Brain microvascular endothelial cell (primary cell): Measurements from ENCODE around the gene TECPR2.

Experiments used
- DNase-seq: peaks from one replicate; pipeline ENCODE4 v3.0.0-alpha.2; 2020
- H3K27ac ChIP-seq: fragments of 250-450 bp; sonication (Bioruptor Pico); 2 replicates; pipeline ENCODE4 v1.5.1; 2020; ENCODE audit warnings: mild to moderate bottlenecking, moderate library complexity
- H3K27me3 ChIP-seq: fragments of 250-450 bp; sonication (Bioruptor Pico); replicated peaks from 2 replicates; pipeline ENCODE4 v1.5.1; 2020; ENCODE audit warnings: mild to moderate bottlenecking
- H3K36me3 ChIP-seq: fragments of 250-450 bp; sonication (Bioruptor Pico); replicated peaks from 2 replicates; pipeline ENCODE4 v1.5.1; 2020; ENCODE audit warnings: mild to moderate bottlenecking
- H3K4me3 ChIP-seq: 2 replicates; pipeline ENCODE4 v1.5.1; 2011; ENCODE audit warnings: low read depth, mild to moderate bottlenecking, control low read depth, low read length, moderate library complexity
- in situ Hi-C: cut with HindIII; loops from 2 replicates; pipeline ENCODE4 v1.10.0; 2017; ENCODE audit warnings: low sequenced_read_pairs, low pct_ligation_motif_present
- TF ChIP-seq, protein P1 (sequence below): IDR thresholded peaks from 2 replicates; pipeline ENCODE4 v1.5.1; 2011; ENCODE audit warnings: low read depth, mild to moderate bottlenecking, moderate library complexity, low read length, control low read depth, inconsistent platforms; ENCODE audit errors: missing control alignments

The TECPR2 gene

DNA sequence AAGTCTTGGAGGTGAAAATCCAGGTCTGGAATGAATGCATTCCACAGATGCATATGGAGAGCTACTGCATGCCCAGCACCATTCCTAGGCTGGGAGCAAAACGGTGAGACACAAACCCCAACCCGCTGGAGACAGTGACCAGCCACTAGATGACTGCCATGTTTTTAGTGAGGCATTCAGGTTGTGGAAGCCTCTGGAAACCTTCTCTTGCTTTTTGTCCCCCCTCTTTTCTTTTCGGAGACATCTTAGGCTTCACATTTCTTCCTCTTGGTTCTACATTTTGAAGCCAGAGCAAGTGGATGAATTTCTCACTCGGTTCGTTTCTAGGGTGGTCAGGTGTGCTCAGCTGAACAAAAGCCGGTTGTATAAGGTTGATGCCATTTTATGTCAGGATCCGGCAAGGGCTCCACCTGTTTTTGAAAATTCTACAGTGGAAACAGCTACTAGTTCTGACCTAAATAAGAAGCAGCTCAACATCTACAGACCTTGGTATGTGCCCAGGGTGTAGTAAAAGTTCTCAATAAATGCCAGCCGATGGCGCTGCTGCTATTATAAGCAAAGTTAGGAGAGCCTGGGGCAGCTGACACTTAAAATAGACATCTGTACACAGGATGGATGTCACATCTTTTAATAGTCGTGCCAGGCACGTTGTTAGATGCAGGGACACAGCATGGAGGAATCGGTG is 45.0 kb upstream of the TECPR2 start:
- Histone ChIP-seq H3K4me3 (peak overlapping the region; percentile 66), H3K27me3 (no peaks in the 10 kb centered on the region), H3K36me3 (no peaks in the 10 kb centered on the region), H3K27ac (no peak overlapping the region)
- TF ChIP-seq, protein P1, sequence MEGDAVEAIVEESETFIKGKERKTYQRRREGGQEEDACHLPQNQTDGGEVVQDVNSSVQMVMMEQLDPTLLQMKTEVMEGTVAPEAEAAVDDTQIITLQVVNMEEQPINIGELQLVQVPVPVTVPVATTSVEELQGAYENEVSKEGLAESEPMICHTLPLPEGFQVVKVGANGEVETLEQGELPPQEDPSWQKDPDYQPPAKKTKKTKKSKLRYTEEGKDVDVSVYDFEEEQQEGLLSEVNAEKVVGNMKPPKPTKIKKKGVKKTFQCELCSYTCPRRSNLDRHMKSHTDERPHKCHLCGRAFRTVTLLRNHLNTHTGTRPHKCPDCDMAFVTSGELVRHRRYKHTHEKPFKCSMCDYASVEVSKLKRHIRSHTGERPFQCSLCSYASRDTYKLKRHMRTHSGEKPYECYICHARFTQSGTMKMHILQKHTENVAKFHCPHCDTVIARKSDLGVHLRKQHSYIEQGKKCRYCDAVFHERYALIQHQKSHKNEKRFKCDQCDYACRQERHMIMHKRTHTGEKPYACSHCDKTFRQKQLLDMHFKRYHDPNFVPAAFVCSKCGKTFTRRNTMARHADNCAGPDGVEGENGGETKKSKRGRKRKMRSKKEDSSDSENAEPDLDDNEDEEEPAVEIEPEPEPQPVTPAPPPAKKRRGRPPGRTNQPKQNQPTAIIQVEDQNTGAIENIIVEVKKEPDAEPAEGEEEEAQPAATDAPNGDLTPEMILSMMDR, result no peak
- DNase-seq, result no peak
- in situ Hi-C loops, result loop anchor here (10.0 kb wide), 1 partner anchor 83 kb away; no protein-coding TSS in a partner anchor

DNA sequence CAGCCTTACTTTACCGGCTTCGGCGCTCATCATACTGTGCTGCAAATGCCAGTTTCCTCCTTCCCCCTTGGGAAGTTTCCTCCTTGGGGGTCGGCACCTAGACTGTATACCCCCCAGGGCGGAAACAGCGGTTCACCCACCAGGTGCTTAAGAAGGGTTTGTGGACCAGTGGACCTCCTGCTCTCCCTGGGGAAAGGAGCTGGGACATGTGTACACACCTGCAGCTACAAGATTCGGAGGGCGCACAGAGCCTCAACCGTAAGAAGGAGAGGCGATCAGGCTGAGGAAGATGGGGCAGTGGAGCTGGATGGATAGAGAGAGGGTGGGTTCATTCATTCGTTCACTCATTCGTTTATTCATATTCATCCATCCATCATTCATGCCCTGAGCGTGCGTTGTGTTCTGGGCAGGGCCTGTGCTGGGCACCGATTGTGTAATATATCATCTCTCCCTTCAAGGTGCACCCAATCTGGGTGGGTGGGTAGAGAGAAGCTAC is 43.9 kb upstream of the TECPR2 start:
- H3K4me3 ChIP-seq, result peak overlapping the region; percentile 82
- H3K27ac ChIP-seq, result peak overlapping the region; percentile 94
- TF ChIP-seq, protein P1, result no peak
- H3K27me3 ChIP-seq, result no peaks in the 10 kb centered on the region
- in situ Hi-C loops, result loop anchor here (10.0 kb wide), 1 partner anchor 84 kb away; no protein-coding TSS in a partner anchor
- no peak for DNase-seq
- no peaks in the 10 kb centered on the region for H3K36me3 ChIP-seq

DNA sequence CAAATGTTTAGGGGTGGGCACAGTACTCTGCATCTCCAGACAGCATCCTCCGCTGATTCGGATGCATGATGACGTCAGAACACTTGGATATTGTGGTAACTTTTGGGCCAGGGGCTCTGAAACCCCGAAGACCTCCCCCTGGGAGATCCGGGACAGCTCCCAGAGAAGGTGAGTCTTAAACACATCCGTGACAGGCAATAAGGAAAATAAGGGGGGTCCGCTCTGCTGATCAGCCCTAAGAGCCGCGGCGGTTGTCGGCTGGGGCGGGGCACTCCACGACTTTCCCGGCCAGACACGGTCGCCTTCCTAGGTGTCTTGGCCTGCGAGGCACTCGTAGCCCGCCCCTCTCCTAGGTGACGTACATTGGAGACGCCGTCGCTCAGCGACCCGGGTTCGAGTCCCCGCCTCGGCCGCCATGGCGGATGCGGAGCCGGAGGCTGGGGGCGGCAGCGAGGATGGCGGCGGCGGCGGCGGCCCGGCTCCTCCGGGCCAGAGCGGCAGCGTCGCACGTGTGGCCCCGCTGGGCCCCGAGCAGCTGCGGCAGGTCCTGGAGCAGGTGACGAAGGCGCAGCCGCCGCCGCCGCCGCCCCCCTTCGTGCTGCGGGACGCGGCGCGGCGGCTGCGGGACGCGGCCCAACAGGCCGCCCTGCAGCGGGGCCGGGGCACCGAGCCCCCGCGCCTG is 43.2 kb upstream of the TECPR2 start, which contains the start of gene ZNF839:
Gene ZNF839, plus strand, starts transcription at position 396 of the 682 bp plus-strand sequence. Its CDS starts 20 bp downstream, at position 416.
- Histone ChIP-seq H3K27ac (peak within 1 kb of the TSS; percentile 94), H3K27me3 (no peaks in the 10 kb centered on the region), H3K4me3 (peak within 1 kb of the TSS; percentile 82), H3K36me3 (no peaks in the 10 kb centered on the region)
- peak; percentile 90 for DNase-seq
- TF ChIP-seq, protein P1, result no peak
- in situ Hi-C loops, result loop anchor here (10.0 kb wide), 1 partner anchor 85 kb away; no protein-coding TSS in a partner anchor

DNA sequence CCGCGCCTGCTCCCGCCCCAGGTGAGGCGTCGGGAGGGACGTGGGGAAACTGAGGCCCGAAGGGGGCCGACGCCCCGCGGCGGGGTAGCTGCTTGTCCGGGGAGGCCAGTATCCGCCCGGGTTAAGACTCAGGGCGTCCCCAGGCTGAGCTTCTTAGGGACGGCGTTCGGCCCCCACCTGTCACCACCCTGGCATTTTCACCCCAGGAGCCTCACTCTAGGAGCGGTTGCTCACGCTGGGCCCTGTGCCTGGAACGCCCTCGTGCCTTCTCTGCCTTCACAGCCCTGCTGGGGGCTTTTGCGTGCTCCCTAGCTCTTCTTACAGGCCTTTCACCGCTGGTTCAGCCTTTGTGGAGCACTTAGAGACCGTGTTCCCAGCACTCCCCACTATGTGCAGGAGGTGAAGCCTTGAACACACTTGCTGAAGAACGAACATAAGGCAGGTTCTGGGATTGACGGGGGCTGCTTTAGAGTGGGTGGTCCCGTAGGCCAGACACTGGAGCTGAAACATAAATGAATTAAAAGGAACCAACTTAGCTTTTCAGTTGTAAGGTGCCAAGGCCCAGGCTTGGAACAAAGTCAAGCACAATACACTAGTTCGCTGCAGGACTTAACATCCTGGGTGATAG is 42.6 kb upstream of the TECPR2 start:
- Histone ChIP-seq H3K27ac (peak overlapping the region; percentile 94), H3K36me3 (no peaks in the 10 kb centered on the region), H3K27me3 (no peaks in the 10 kb centered on the region), H3K4me3 (peak overlapping the region; percentile 82)
- in situ Hi-C loops, result no loop called here
- TF ChIP-seq, protein P1, result peak; percentile 12
- DNase-seq, result peak; percentile 42

DNA sequence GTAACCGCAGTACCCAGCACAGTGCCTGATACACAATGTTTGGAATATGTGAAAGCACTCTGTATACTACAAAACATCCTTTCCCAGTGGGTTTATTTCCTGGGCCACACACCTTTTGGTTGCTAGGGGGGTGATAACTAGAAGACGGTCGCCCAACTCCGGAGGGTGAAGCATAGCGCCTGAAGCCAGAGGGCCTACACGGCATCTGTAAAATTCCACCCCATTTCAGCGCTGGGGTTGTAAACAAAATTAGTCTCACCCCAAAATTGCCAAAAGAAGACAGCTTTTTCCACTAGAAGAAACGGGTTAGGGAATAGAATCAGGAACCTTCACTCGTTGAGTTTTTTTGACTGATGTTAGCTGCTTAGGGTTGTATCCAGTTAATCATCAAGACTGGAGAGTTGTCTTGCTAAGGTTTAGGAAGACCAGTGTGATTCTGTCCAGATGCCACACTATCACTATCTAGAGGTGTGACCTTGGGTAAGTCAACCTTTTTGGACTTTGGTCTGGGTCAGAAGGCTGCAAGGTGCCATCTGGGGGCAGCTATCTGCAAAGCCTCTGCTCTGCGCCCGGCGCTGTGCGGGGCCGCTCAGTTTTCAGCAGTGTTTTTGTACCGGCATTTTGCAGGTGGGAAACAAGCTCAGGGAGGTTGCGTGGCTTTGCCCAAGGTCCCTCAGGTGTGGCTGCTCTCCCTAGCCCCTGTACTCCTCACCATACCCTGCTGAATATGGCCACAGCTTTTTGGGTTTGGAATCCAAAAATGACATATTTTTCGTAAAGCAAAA is 41.9 kb upstream of the TECPR2 start:
- H3K27me3 ChIP-seq, result no peaks in the 10 kb centered on the region
- in situ Hi-C loops, result no loop called here
- TF ChIP-seq, protein P1, result no peak
- no peak overlapping the region for H3K27ac ChIP-seq
- no peaks in the 10 kb centered on the region for H3K36me3 ChIP-seq
- no peak for DNase-seq
- H3K4me3 ChIP-seq, result peak overlapping the region; percentile 82
